GM12892 (cell line): Measurements from ENCODE around the gene PTPRN2.

Experiments used
- POLR2A ChIP-seq: IDR thresholded peaks from 2 replicates; pipeline ENCODE4 v1.6.1; 2011; ENCODE audit warnings: low read depth, low read length, control low read depth
- TAF1 ChIP-seq: IDR thresholded peaks from 2 replicates; pipeline ENCODE4 v1.6.1; 2011; ENCODE audit warnings: low read depth, mild to moderate bottlenecking, control low read depth, low read length, borderline replicate concordance

- TF ChIP-seq POLR2A (no peak), TAF1 (no peak)
Observed at GRCh38 chr7:157854066-157854891, 733.3 kb downstream of the PTPRN2 start.
